ENCODE measurements around the gene NKD2. TPM values are rescaled to one million over a fixed set of nuclear protein-coding genes. Genes with fewer than 3 reads are reported as not detected.

The NKD2 gene
- total RNA-seq, 5 donors from 2014 or later (not counting 1 experiment from before 2014, with no cell fraction given): 0.18 to 0.23 TPM; not detected in 3

DNA sequence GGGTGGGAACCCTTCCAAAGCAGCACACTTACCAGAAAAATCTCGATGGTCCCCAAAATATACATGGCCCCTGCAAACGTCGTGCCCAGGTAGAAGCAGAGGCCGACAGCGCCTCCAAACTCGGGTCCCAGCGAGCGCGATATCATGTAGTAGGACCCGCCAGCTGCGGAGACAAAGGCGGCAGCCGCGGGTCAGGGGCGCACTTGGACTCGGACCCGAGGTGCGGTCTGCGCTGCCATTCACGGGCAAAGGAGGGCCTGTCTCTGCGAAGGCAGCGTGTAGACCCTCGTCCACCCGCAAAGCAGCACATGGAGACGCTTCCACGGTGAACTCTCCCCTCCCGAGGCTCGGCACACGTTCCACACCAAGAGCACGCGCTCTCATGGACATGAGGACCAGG lies 78.3 kb downstream of the NKD2 start:
- H3K36me3 ChIP-seq (ENCODE audit: control insufficient read depth in 2 of 2, extremely low read depth in 1 of 2, insufficient read depth in 1 of 2, low read length in 1 of 2): peaks cover 7 to 40% of the 10 kb centered on the region in 2 donors
- no peaks in the 10 kb centered on the region for H3K4me1 Mint-ChIP-seq
- ATAC-seq (replicated peaks in 1 of 4) (no peak), DNase-seq (no peak)
- POLR2A ChIA-PET: no interaction called here
- H3K27ac ChIP-seq (ENCODE audit: low read length): no peak overlapping the region
- no peaks in the 10 kb centered on the region for H3K27me3 ChIP-seq (replicated peaks in 1 of 2; ENCODE audit: control insufficient read depth in 2 of 2, extremely low read depth in 1 of 2, insufficient read depth in 2 of 2, low read length in 1 of 2)
- no peak overlapping the region for H3K27ac Mint-ChIP-seq
- H3K4me3 Mint-ChIP-seq: no peak overlapping the region
- H3K9me3 ChIP-seq: no peaks in the 10 kb centered on the region
- CTCF ChIA-PET: no interaction called here
- no peak overlapping the region for H3K4me3 ChIP-seq (ENCODE audit: control insufficient read depth in 1 of 2, extremely low read depth in 1 of 2, low read length in 1 of 2)
- H3K27me3 Mint-ChIP-seq: no peaks in the 10 kb centered on the region
- no peaks in the 10 kb centered on the region for H3K9me3 Mint-ChIP-seq
- H3K4me1 ChIP-seq (ENCODE audit: control insufficient read depth in 1 of 2, extremely low read depth in 1 of 2, insufficient read depth in 2 of 2, low read length in 2 of 2): no peaks in the 10 kb centered on the region
- 98% methylated on average over 28 of the region's 31 CpGs for WGBS (ENCODE audit: insufficient coverage)
- H3K36me3 Mint-ChIP-seq: no peaks in the 10 kb centered on the region

DNA sequence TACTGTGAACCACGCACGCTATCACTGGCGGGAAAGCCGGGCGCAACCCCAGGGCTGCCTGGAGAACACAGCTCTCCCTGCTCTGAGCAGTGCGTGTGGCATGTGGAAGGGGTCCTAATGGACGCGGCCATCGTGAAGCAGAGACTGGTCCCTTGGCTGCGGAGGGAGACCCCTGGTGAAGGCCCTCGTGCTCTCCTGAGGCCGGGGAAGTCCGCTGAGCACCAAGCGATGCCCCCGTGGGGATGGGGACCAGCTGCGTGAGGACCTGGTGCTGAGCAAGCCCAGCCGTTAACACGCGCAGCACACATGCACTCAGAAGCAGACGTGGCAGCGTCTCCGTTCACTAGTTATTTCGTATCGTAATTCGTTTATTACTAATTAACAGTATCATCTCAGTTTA lies 78.8 kb downstream of the NKD2 start:
- no peaks in the 10 kb centered on the region for H3K9me3 ChIP-seq
- H3K27me3 Mint-ChIP-seq: no peaks in the 10 kb centered on the region
- H3K27ac ChIP-seq (ENCODE audit: low read length): no peak overlapping the region
- no peaks in the 10 kb centered on the region for H3K27me3 ChIP-seq (replicated peaks in 1 of 2; ENCODE audit: control insufficient read depth in 2 of 2, extremely low read depth in 1 of 2, insufficient read depth in 2 of 2, low read length in 1 of 2)
- no peaks in the 10 kb centered on the region for H3K4me1 Mint-ChIP-seq
- no peak for DNase-seq
- H3K27ac Mint-ChIP-seq: no peak overlapping the region
- POLR2A ChIA-PET: no interaction called here
- H3K9me3 Mint-ChIP-seq: no peaks in the 10 kb centered on the region
- H3K4me1 ChIP-seq (ENCODE audit: control insufficient read depth in 1 of 2, extremely low read depth in 1 of 2, insufficient read depth in 2 of 2, low read length in 2 of 2): no peaks in the 10 kb centered on the region
- peaks cover 7 to 40% of the 10 kb centered on the region in 2 donors for H3K36me3 ChIP-seq (ENCODE audit: control insufficient read depth in 2 of 2, extremely low read depth in 1 of 2, insufficient read depth in 1 of 2, low read length in 1 of 2)
- ATAC-seq (replicated peaks in 1 of 4): no peak
- no peaks in the 10 kb centered on the region for H3K36me3 Mint-ChIP-seq
- no peak overlapping the region for H3K4me3 Mint-ChIP-seq
- no peak overlapping the region for H3K4me3 ChIP-seq (ENCODE audit: control insufficient read depth in 1 of 2, extremely low read depth in 1 of 2, low read length in 1 of 2)
- WGBS (ENCODE audit: insufficient coverage): 98% methylated on average over 20 of the region's 25 CpGs
- CTCF ChIA-PET: no interaction called here

DNA sequence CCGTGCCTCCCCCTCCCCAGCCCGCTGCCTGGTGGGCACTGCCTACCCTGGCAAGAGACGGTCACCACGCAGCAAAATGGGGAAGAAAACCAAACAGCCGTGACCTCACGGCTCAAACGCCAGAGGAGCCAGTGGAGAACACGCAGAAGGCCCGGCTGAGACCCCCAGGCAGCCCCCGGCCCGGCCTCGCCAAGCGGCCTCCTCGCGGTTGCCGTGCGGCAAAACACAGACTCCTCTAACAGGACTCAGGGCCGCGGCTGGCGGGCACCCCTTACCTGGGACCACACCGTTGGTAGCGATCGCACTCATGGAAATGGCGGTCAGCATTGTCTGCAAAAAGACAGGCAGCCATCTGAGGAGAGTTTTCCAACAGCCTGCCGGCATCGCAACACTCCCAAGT lies 79.4 kb downstream of the NKD2 start:
- Histone ChIP-seq H3K9me3 (no peaks in the 10 kb centered on the region), H3K27ac (ENCODE audit: low read length) (no peak overlapping the region), H3K4me1 (ENCODE audit: control insufficient read depth in 1 of 2, extremely low read depth in 1 of 2, insufficient read depth in 2 of 2, low read length in 2 of 2) (no peaks in the 10 kb centered on the region), H3K27me3 (replicated peaks in 1 of 2; ENCODE audit: control insufficient read depth in 2 of 2, extremely low read depth in 1 of 2, insufficient read depth in 2 of 2, low read length in 1 of 2) (no peaks in the 10 kb centered on the region), H3K36me3 (ENCODE audit: control insufficient read depth in 2 of 2, extremely low read depth in 1 of 2, insufficient read depth in 1 of 2, low read length in 1 of 2) (peaks cover 7 to 39% of the 10 kb centered on the region in 2 donors), H3K4me3 (ENCODE audit: control insufficient read depth in 1 of 2, extremely low read depth in 1 of 2, low read length in 1 of 2) (no peak overlapping the region)
- POLR2A ChIA-PET: no interaction called here
- no peak overlapping the region for H3K27ac Mint-ChIP-seq
- DNase-seq (no peak), ATAC-seq (replicated peaks in 1 of 4) (no peak)
- H3K4me1 Mint-ChIP-seq: no peaks in the 10 kb centered on the region
- H3K4me3 Mint-ChIP-seq: no peak overlapping the region
- no peaks in the 10 kb centered on the region for H3K9me3 Mint-ChIP-seq
- no peaks in the 10 kb centered on the region for H3K36me3 Mint-ChIP-seq
- H3K27me3 Mint-ChIP-seq: no peaks in the 10 kb centered on the region
- WGBS (ENCODE audit: insufficient coverage): over 99% methylated on average over 24 of the region's 26 CpGs
- CTCF ChIA-PET: no interaction called here

Other genes with a start within 250 kb of the NKD2 start
- 10 to 100 TPM in 1 of 5 donors, 1 to 10 TPM in 4; 2.1 to 20.6 (median 3.6) TPM for gene ZDHHC11B, start 224.1 kb upstream of the NKD2 start, total RNA-seq
- 10 to 100 TPM in 3 of 5 donors, 1 to 10 TPM in 2; 6.5 to 38.0 (median 11.6) TPM for gene ZDHHC11, start 157.8 kb upstream of the NKD2 start, total RNA-seq
- gene BRD9, start 116.0 kb upstream of the NKD2 start, total RNA-seq: 100 to 1,000 TPM in 1 of 5 donors, 10 to 100 TPM in 4; 78.3 to 127 (median 83.0) TPM
- 1 to 10 TPM in 2 of 5 donors, under 1 TPM in 3; 0.66 to 1.3 (median 0.95) TPM for gene TRIP13, start 115.9 kb upstream of the NKD2 start, total RNA-seq
- 10 to 100 TPM; 33.7 to 97.4 (median 41.2) TPM for gene SLC12A7, start 103.3 kb downstream of the NKD2 start, total RNA-seq
- under 1 TPM in 1 of 5 donors, not detected in 4; 0.06 TPM for gene SLC6A19, start 192.8 kb downstream of the NKD2 start, total RNA-seq
- not detected for gene SLC6A18, start 216.6 kb downstream of the NKD2 start, total RNA-seq

Data from T-cell (primary cell).